Measurements from ENCODE around the gene GDPD3.
A peak's percentile ranks its signal among the peaks of the same experiment; 100 is the strongest.
"Not testable (repeated sequence)": the region's sequence is repeated elsewhere in the genome, so short reads cannot be mapped to it uniquely, and the experiment has no call there.

The GDPD3 gene

DNA sequence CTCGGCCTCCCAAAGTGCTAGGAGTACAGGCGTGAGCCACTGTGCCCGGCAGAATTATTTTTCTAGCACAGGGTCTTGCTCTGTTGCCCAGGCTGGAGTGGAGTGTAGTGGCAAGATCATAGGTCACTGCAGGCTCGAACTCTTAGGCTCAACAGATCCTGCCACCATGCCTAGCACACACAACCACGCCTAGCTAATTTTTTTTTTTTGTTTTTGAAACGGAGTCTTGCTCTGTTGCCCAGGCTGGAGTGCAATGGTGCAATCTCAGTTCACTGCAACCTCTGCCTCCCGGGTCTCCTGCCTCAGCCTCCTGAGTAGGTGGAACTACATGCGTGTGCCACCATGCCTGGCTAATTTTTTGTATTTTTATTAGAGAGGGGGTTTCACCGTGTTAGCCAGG is 12.4 kb upstream of the GDPD3 start:
- intact Hi-C loops (cut with DNase I) = not testable (repeated sequence)
- peak in 1 of 10 donors; percentile 8 for DNase-seq

DNA sequence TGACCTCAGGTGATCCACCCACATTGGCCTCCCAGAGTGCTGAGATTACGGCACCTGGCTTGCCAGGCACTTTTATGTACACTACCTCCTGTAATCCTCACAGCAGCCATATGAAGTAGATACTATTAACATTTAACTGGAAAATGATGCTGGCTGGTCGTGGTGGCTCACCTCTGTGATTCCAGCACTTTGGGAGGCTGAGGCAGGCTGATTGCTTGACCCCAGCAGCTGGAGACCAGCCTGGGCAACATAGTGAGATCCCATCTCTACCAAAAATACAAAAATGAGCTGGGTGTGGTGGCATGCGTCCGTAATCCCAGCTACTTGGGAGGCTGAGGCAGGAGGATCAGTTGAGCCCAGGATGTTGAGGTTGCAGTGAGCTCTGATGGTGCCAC is 11.6 kb upstream of the GDPD3 start:
- intact Hi-C loops (cut with DNase I) = no loop called here
- peak in 2 of 10 donors; percentile 39 to 55 for DNase-seq

DNA sequence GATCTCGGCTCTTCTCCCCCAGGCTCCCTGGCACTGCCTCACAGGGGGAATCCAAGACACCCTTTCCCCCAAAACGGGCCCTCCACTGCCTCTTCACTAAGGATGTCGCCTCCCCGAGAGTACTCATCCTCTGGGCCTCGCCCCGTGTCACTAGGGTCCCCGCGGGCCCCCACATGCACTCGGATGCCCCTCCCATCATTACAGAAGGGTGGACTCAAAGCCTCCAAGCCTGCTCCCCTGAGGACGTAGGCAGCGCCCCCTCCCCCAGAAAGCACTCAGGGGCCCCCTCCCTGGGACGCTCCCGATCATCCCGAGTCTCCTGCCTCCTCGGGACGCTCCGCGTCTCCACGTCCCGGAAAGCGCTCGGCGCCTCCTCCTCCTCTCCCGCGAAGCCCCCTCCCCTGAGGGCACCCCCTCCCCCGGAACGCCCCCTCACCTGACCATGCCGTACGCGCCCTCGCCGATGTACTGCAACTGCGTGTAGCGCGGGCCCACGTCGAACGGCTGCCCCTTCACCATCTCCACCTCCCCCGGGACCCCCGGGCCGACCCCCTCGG is 9.3 kb upstream of the GDPD3 start:
- DNase-seq = peak in 2 of 10 donors; percentile 12 to 89
- intact Hi-C loops (cut with DNase I) = loop anchor here (1.0 to 2.0 kb wide), 3 partner anchors 26 to 58 kb away; partner anchors contain the start of genes ALDOA and YPEL3

DNA sequence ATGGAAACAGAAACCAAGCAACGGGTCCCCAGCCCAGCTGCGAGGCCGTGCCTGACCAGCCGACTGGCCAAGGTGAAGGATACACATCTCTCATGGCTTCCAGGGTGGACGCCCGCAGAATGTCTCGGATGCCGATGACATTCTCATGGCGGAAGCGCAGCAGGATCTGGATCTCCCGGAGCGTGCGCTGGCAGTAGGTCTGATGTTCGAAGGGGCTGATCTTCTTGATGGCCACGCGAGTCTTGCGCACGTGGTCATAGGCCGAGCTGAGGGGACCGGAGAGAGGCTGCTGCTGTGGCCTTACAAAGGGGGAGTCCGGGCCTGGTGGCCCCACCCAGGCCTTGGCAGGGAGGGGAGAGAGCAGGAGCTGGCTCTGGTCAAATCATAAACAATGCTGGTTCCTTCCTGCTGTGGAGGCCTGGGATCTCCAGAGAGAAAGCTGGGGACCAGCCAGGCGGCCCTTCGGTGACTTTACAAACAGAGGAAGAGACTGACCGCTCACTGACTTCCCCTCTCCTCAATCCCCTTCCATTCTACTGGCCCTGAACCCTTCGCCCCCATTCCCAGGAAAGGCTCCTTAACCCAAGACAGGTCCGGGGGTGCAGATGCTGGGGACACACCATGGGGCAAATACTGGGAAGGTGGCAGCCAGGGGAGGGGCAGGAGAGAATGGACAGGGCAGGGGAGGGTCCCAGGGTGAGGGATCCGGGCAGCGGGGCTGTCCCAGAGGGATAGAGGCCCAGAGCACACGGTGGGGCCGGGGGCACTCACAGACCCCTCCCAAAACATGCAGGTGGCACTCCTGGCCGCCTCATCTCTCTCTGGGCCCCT is 8.6 kb upstream of the GDPD3 start:
- peak in 2 of 10 donors; percentile 17 to 35 for DNase-seq
- intact Hi-C loops (cut with DNase I) = loop anchor here (1.0 to 2.0 kb wide), 2 partner anchors 26 to 57 kb away; partner anchors contain the start of genes ALDOA and YPEL3

DNA sequence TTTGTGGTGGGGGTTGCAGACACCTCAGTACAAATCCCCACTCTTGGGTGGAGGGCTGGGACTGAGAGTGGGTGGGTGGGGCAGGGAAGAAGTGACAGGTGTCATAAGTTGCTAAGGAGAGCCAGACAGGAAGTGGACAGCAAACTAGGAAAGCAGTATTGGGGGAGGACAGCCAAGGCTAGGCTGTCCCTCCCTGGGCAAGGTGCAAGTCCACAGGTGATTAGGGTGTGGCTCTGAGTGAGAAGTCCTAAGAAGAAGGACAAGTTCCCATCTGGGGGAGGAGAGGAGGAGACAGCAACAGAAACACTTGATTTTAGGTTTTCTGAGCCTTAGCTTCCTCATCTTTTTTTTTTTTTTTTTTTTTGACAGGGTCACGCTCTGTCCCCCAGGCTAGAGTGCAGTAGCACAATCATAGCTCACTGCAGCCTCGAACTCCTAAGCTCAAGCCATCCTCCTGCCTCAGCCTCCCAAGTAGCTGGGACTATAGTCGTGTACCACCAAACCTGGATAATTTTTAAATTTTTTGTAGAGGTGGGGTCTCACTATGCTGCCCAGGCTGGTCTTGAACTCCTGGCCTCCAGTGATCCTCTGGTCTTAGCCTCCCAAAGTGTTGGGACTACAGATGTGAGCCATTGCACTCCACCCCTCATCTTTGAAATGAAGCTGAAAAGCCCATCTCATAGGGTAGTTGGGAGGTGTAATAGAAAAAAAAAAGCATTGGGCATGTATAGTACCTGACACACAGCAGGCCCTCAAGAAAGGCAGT is 7.2 kb upstream of the GDPD3 start:
- intact Hi-C loops (cut with DNase I) = no loop called here
- DNase-seq = peak in 1 of 10 donors; percentile 5

DNA sequence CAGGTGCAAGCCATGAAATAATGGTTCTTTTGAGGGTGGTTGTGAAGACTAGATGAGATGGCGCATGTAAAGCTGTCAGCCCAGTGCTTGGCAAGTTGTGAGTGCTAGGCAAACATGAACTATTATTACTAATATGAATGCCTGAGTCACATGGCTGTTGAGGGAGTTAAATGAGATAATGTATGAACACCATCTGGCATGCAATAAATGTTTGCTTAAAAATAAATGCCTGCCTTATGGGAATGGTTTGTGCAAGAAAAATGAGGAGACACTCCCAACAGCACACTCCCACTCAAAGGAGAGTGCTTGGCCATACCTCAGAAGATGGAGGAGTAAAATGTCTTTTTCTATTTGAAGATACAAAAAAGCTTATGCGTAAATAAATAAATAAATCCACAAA is 6.1 kb upstream of the GDPD3 start:
- DNase-seq = peak in 1 of 10 donors; percentile 43
- intact Hi-C loops (cut with DNase I) = no loop called here

DNA sequence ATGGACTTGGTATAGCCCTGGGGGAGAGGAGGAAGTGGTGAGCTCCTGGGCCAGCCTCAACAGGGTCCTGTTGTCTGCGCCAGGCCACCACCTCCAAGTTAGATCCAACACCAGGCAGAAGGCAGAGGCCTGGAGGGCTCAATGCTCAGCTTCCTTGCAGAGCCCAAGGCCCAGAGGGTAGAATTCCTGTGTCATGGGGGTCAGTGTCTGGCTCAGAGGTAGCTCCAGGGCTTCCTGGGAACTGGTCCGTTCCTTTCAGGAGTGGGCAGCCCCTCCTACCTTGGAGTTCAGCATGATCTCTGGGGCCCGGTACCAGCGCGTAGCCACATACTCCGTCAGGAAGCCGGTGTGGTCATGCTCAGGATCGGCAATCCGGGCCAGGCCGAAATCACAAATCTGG is 4.4 kb upstream of the GDPD3 start:
- intact Hi-C loops (cut with DNase I) = no loop called here
- DNase-seq = peak in 1 of 10 donors; percentile 25

DNA sequence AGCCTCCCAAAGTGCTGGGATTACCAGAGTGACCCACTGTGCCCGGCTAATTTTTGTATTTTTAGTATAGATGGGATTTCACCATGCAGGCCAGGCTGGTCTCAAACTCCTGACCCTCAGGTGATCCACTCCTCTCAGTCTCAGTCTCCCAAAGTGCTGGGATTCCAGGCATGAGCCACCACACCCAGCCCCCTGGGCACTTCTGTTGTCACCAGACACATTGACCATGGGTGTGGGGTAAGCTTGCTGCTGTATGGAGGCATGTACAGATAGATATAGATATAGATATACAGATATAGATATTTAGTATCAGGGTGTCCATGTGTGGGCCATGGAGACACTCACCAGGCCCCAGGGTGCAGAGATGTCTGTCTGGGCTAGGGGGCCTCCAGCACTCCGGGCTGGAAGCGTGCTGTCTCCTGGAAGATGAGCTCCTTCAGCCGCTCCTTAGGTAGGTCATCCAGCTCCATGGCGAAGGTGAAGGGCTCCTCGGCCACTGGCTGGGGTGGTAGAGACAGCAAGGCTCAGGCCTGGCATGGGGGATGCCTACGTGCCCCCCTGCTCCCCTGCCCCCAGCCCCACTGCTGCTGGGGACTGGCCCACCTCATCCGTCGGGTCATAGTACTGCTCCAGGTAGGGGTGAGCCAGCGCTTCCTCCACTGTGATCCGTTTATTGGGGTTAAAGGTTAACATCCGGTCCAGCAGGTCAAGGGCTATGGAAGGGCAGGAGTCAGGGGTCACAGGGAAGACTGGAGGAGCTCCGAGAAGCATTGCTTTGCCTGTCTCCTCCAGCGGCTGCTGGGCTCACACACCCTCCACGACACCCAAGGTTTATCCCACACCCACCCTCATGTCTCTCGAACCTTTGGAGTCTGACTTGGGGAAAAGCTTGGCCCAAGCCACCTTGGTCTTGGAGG is 3.2 kb upstream of the GDPD3 start:
- intact Hi-C loops (cut with DNase I) = no loop called here
- peak in 1 of 10 donors; percentile 59 for DNase-seq

DNA sequence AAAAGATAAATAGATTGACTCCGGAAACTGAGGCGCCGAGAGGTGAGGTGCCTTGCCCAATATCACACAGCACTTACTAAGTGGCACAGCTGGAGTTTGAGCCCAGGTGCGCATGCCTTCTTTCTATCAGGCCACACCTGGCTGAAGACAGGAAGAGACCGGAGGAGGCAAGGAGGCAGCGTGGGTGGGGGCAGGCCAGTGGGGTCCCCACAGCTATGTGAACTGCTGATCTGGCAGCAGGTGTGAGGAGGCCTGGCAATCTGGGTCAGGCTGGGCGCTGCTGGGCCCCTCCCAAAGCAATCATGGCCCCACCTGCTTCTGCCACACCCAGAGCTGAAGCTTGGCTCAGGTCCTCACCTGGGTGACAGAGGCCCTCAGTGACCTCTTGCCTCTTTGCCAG is 1.9 kb upstream of the GDPD3 start:
- DNase-seq = peak in 1 of 10 donors; percentile 43

DNA sequence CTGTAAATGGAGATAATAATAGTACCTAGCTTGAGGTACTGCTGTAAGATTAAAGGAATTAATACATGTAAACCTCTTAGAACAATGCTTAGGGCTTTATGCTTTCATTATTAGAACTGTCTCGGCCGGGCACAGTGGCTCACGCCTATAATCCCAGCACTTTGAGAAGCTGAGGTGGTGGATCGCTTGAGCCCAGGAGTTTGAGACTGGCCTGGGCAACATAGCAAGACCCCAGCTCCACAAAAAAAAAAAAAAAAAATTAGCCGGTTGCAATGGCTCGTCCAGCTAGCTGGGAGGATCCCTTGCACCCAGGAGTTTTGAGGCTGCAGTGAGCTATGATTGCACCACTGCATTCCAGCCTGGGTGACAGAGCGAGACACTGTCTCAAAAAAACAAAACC is 1.5 kb upstream of the GDPD3 start:
- intact Hi-C loops (cut with DNase I) = loop anchor here (1.0 kb wide), 1 partner anchor 36 kb away; no protein-coding TSS in a partner anchor
- DNase-seq = not testable (repeated sequence)

More for the DNA sequence above, 1.9 kb upstream of the GDPD3 start:
- intact Hi-C loops (cut with DNase I) = loop anchor here (1.0 kb wide), 1 partner anchor 36 kb away; no protein-coding TSS in a partner anchor

DNA sequence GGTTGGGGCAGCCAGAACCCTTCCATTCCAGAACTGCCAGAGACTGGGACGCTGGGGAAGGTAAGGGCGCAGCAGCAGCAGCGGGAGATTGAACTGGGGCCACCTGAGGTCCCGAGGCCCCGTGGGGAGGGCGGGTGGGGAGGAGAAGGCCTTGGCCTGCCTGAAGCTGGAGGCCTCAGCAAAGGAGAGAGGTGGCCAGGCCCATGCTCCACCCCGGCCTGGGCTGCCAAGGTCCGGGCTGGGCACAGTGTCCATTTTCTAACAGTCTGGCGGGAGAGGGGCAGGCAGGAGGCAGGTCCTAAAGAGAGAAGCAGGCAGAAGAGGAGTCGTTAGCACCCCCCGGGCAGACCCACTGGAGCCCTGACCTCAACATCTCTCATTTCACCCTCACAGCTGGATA is 1.1 kb upstream of the GDPD3 start:
- intact Hi-C loops (cut with DNase I) = no loop called here
- peak in 1 of 10 donors; percentile 67 for DNase-seq

DNA sequence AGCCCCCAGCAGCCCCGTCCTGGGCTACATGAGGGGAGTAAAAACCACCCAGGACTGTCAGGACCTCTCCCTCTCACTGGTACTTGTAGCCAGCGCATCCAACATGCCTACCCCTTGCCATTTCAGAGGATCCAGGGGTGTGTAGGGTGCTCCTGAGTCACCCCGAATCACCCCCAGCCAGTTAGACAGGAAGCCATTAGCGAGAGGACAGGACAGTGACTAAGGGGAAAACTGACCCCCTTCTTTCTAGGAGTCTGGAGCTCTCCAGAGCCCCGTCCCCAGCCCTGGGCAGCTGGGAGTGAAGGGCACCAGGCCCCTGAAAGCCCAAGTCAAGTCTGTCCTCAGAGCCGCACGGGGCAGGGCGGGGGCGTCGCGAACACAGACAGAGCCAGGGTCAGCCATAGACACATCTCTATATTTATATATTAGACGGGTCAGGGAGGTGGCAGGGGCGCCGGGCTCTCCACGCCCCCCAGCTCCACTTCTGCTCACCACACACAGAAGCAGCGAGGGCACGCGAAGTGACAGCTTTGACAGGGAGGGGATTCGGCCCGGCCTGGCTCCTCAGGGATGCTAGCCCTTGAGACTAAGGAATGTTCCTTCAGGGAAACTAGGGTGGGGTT is 485 bp upstream of the GDPD3 start:
- peak in 1 of 10 donors; percentile 47 for DNase-seq
- intact Hi-C loops (cut with DNase I) = no loop called here

DNA sequence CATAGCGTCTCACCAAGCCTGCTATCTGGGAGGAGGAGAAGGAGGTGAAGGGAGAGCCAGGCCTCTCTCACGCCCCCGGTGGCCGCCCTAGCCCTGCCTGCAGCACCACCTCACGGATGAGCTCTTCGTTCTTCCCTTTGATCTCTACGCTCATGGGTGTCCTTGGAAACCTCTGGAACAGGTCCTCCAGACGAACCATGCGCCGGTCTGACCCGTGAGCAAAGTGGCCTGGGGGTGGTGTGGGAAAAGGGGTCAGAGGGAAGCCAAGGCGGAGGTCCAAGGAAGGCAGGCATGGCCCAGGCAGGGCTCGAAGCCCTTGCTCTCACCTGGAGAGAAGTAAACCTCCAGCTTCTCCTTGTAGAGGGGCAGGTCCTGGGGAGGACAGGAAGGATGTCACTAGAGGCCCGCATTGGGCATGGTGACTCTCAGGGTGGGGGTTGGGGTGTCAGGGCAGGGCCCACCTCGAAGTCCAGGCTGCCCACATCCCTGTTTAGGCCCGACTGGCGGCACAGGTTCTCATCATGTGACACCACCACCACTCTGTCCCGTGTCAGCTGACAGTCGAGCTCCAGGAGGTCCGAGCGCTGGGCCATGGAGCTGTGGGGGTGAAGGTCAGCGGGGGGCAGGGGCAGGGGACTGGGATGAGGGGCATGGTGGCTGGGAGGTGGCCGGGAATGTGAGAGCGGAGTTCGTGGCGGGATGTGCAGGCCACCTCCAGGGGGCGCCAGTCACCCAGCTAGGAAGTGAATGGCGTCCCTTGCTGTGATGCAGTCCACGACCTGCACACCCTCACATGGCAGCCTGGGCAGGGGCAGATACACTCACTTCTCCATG is 923 bp downstream of the GDPD3 start:
- DNase-seq = peak in 6 of 10 donors; percentile 53 to 93 (median 58)
- intact Hi-C loops (cut with DNase I) = no loop called here

DNA sequence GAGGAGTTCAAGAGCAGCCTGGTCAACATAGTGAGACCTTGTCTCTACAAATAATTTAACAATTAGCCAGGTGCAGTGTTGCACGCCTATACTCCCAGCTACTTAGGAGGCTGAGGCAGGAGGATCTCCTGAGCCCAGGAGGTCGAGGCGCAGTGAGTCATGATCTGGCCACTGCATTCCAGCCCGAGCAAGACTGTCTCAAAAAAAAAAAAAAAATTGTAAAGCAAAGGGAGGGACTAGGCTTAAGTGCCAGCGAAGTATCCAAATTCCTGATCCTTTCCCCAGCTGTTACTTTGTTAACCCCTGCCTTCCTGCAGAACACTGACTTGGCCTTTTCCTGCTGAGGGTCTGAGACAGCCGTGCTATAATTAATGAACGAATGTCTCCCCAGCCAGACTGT is 2.7 kb downstream of the GDPD3 start:
- DNase-seq = peak in 1 of 10 donors; percentile 5
- intact Hi-C loops (cut with DNase I) = no loop called here

DNA sequence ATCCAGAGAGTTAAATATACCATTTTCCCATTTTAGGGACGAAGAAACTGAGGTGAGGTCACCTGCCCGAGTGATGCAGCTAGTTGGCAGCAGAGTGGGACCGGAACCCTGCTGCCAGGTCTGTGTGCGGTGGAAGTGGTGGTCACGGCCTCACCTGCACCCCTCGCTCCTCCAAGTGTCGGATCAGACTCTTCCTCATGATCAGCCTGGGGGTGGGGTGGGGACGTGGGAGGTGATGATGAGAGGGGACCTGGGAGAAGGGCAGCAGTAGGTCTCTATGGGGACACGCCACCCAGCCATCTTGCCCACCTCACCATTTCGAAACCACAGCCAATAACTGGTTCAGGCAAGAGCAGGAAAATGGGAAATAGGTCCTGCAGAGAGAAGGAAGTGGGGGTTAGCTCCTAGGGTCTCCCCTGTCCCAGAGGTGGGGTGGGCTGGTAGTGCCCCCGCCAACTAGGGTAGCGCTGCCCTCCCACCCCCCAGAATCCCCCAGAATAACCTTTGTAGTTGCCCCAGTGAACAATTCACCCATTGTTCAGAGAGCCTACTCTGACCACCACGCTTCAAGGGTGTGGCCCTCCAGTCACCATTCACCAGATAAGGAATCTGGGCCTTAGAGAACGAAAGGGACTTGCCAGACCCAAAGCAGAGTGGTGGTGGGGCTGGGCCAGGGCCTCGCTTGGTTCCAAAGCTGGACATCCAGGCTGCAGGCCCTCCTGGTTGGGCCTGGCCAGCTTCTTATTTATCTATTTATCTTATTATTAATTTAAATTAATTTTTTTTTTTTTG is 5.1 kb downstream of the GDPD3 start:
- intact Hi-C loops (cut with DNase I) = no loop called here
- peak in 1 of 10 donors; percentile 29 for DNase-seq

DNA sequence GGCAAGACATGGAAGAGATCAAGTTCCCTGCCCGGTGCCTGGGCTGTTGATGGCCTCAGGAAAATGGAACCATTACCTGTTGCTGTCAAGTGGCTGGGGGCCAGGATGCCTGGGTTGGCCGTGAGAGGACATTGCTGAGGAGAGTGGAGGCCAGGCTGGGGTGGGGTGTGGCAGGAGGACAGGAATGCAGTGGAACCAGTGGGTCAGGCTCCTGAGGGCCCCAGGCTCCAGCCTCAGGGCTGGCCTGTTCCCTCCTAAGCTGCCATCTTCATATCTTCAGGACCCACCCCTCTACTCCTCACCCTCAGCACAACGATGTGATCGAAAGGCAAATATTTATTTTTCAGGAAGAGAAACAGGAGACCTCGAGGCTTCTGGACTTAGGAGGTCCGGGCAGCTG is 8.8 kb downstream of the GDPD3 start:
- intact Hi-C loops (cut with DNase I) = no loop called here
- DNase-seq = peak in 2 of 10 donors; percentile 59 to 70

DNA sequence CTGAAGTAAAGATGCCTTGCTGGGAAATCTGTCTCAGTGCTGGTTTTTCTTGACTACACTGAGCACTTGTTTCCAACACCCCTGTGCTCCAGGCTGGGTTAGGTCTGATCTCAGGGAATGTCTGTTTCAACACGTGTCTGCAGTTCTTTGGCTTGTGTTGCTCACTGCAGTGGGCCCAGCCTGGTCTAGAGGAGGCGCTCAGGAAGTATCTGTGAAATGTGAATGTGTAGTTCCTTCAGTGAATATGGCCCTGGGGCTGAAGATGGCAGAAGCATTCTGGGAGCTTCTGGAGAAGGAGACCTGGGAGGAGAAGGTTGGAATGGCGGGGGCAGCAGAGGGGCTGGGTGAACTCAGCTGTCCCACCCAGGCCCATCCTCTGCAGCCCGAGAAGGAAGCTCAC is 9.2 kb downstream of the GDPD3 start:
- no peak for DNase-seq

More for the DNA sequence above, 9.2 kb downstream of the GDPD3 start:
- intact Hi-C loops (cut with DNase I) = no loop called here

Data from posterior cingulate gyrus (tissue), 11 donors.